NCI-H748 treated with DMSO at 0.1 percent for 48 hours (cell line): ENCODE data around the gene GTF2F2.

ENCODE experiments used
- DNase-seq: peaks from one replicate; lab custom pipeline; 2025; lab: John Stamatoyannopoulos, UW

GTF2F2 gene

GRCh38 chr13:45120967-45121831 lies 889 bp downstream of the GTF2F2 start:
- no peak for DNase-seq

GRCh38 chr13:45122941-45123340 lies 2.6 kb downstream of the GTF2F2 start:
- DNase-seq = no peak

- no peak for DNase-seq
Measured at GRCh38 chr13:45132369-45133064, 12.2 kb downstream of the GTF2F2 start.

- no peak for DNase-seq
Measured at GRCh38 chr13:45133396-45134118, 13.2 kb downstream of the GTF2F2 start.

GRCh38 chr13:45136741-45137504 lies 16.6 kb downstream of the GTF2F2 start:
- DNase-seq = no peak

GRCh38 chr13:45137526-45137925 lies 17.2 kb downstream of the GTF2F2 start:
- no peak for DNase-seq

- DNase-seq = no peak
Measured at GRCh38 chr13:45138282-45138681, 18.0 kb downstream of the GTF2F2 start.

- no peak for DNase-seq
Measured at GRCh38 chr13:45141369-45141768, 21.1 kb downstream of the GTF2F2 start.

GRCh38 chr13:45142440-45143345 lies 22.4 kb downstream of the GTF2F2 start:
- DNase-seq = no peak

GRCh38 chr13:45143346-45143751 lies 23.0 kb downstream of the GTF2F2 start:
- no peak for DNase-seq

GRCh38 chr13:45149964-45150363 lies 29.7 kb downstream of the GTF2F2 start:
- DNase-seq = no peak

GRCh38 chr13:45156565-45157361 lies 36.5 kb downstream of the GTF2F2 start:
- DNase-seq = no peak

GRCh38 chr13:45162194-45162593 lies 41.9 kb downstream of the GTF2F2 start:
- DNase-seq = no peak

- no peak for DNase-seq
Measured at GRCh38 chr13:45162821-45163220, 42.5 kb downstream of the GTF2F2 start.

GRCh38 chr13:45166858-45167257 lies 46.5 kb downstream of the GTF2F2 start:
- no peak for DNase-seq

GRCh38 chr13:45167611-45168554 lies 47.6 kb downstream of the GTF2F2 start:
- no peak for DNase-seq

GRCh38 chr13:45168555-45168930 lies 48.2 kb downstream of the GTF2F2 start:
- no peak for DNase-seq

- no peak for DNase-seq
Measured at GRCh38 chr13:45174478-45174877, 54.2 kb downstream of the GTF2F2 start.
